Activated naive CD8-positive, alpha-beta T cell (primary cell): ENCODE results near the gene SIGLEC6.

Experiments used
- H3K27ac Mint-ChIP-seq: one replicate; pipeline ENCODE4 v1.8.0; 2021; ENCODE audit warnings: mixed read lengths
- H3K27me3 Mint-ChIP-seq: one replicate; pipeline ENCODE4 v1.8.0; 2021; ENCODE audit warnings: mixed read lengths
- H3K36me3 Mint-ChIP-seq: one replicate; pipeline ENCODE4 v1.8.0; 2021; ENCODE audit warnings: mixed read lengths
- H3K4me1 Mint-ChIP-seq: one replicate; pipeline ENCODE4 v1.8.0; 2021; ENCODE audit warnings: low read depth, mixed read lengths
- H3K4me3 Mint-ChIP-seq: one replicate; pipeline ENCODE4 v1.8.0; 2021; ENCODE audit warnings: mild to moderate bottlenecking, mixed read lengths
- H3K9me3 Mint-ChIP-seq: one replicate; pipeline ENCODE4 v1.8.0; 2021; ENCODE audit warnings: low read depth, mixed read lengths

Gene SIGLEC6

DNA sequence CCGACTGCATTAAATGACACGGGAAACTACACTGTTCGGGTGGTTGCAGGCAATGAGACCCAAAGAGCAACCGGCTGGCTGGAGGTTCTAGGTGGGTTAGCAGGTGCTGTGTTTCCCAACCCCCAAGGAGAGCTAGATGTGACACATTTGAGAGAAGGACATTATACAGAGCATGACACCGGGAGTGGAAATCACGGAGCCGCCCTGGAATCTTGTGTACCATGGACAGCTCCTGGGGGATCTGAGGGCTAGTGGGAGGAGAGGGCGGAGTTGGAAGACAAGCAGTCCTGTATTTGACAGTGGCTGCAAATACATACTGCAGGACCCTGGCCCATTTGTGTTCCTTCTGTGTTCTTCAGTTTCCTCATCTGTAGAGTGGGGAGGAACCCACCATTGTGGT, 50.9 kb downstream of the SIGLEC6 start:
- no peaks in the 10 kb centered on the region for H3K9me3 Mint-ChIP-seq
- no peaks in the 10 kb centered on the region for H3K36me3 Mint-ChIP-seq
- H3K4me3 Mint-ChIP-seq: no peak overlapping the region
- peaks cover 34% of the 10 kb centered on the region for H3K4me1 Mint-ChIP-seq
- peaks cover 3% of the 10 kb centered on the region for H3K27me3 Mint-ChIP-seq
- peak overlapping the region; percentile 54 for H3K27ac Mint-ChIP-seq

DNA sequence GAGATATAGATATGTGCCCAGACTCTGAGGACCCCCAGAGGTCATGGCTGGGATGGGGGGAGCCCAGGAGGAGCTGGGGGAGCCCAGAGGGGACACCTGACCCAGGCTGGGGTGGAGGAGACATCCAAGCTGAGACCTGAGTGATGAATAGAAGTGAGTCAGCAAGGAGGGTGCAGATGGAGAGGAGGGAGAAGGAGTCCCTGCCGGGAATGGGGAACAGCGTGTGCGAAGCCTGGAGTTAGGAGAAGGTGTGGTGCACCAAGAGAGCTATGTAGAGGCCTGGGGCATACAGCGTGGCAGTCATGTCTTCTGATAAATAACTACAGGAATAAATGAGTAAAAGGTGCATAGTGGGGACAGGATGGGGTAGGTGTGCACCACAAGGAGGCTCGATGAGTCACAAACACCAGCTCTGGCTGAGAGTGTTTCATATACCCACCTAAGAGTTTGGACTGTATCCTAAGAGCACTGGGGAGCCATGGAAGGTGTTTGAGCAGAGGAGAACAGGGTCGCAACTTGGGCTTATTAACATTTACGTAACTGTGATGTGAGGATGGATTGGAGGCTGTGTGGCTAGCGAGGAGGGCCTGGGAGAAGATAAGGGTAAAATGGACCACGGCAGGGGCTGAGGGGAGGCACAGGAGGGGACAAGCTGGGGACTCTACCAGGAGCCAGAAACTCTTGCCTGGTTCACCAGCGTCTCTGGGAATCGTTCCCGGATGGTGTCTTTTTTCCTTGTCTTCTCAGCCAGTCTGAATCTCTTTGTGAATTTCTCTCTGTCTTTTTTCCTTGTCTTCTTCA, 51.7 kb downstream of the SIGLEC6 start:
- peak overlapping the region; percentile 48 for H3K4me3 Mint-ChIP-seq
- H3K27ac Mint-ChIP-seq: peak overlapping the region; percentile 88
- peaks cover 3% of the 10 kb centered on the region for H3K27me3 Mint-ChIP-seq
- H3K9me3 Mint-ChIP-seq: no peaks in the 10 kb centered on the region
- no peaks in the 10 kb centered on the region for H3K36me3 Mint-ChIP-seq
- peaks cover 35% of the 10 kb centered on the region for H3K4me1 Mint-ChIP-seq

DNA sequence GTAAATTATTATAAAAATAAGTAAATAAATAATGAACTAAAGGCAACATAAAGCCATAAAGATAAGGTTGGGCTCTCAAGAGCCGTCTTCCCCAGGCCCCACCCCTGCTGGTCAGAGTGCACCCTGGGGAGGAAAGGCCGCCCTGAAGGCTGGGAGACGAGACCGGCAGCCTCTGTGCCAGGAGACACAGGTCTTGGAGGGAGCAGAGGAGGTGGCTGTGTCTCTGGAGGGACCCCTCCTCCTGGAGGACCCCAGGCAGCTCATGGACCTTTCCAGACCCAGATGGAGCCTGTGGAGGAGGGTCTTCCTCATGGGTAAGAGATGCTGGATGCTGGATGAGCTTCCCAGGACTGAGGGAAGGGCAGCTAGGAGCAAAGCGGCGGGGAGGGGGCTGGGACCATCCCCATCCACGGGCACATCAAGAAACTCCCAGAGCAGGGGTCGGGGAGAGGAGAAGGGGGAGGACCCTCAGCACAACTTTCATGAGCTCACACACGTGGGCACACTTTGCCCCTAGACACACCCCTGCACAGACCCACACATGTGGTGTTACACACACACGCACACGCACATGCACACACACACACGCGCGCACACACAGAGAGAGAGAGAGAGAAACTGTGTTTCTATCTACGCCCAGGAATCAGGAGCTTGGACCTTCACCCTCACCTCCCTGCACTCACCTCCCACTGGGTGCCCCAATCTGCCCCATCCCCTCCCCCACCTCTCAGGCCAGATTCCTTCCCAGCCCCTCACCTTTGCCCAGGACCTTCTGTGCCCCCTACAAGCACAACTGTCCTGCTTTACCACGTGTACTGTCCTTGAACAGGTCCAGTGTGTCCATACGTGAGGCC, 52.9 kb downstream of the SIGLEC6 start, which contains the start of gene CEACAM18:
CEACAM18 (plus strand) TSS at position 159 of the 854 bp plus-strand sequence.
- H3K4me3 Mint-ChIP-seq: peak within 1 kb of the TSS; percentile 27
- H3K4me1 Mint-ChIP-seq: peaks cover 44% of the 10 kb centered on the region
- H3K9me3 Mint-ChIP-seq: no peaks in the 10 kb centered on the region
- H3K27me3 Mint-ChIP-seq: peaks cover 3% of the 10 kb centered on the region
- H3K36me3 Mint-ChIP-seq: no peaks in the 10 kb centered on the region
- peak within 1 kb of the TSS; percentile 88 for H3K27ac Mint-ChIP-seq

- no peaks in the 10 kb centered on the region for H3K9me3 Mint-ChIP-seq
- peak overlapping the region; percentile 47 for H3K27ac Mint-ChIP-seq
Observed at GRCh38 chr19:51477344-51477743, 54.1 kb downstream of the SIGLEC6 start.

GRCh38 chr19:51476164-51476563, 55.3 kb downstream of the SIGLEC6 start:
- no peak overlapping the region for H3K4me3 Mint-ChIP-seq
- H3K27ac Mint-ChIP-seq: peak overlapping the region; percentile 46
- H3K4me1 Mint-ChIP-seq: peaks cover 55% of the 10 kb centered on the region
- no peaks in the 10 kb centered on the region for H3K36me3 Mint-ChIP-seq
- peaks cover under 1% of the 10 kb centered on the region for H3K27me3 Mint-ChIP-seq
- H3K9me3 Mint-ChIP-seq: no peaks in the 10 kb centered on the region

More at GRCh38 chr19:51477344-51477743, 54.1 kb downstream of the SIGLEC6 start:
- Mint-ChIP-seq H3K27me3 (peaks cover 3% of the 10 kb centered on the region), H3K4me3 (no peak overlapping the region), H3K4me1 (peaks cover 55% of the 10 kb centered on the region), H3K36me3 (no peaks in the 10 kb centered on the region)

- H3K9me3 Mint-ChIP-seq: no peaks in the 10 kb centered on the region
Observed at GRCh38 chr19:51473009-51473707, 58.3 kb downstream of the SIGLEC6 start.

GRCh38 chr19:51472607-51473006, 58.9 kb downstream of the SIGLEC6 start:
- H3K9me3 Mint-ChIP-seq: no peaks in the 10 kb centered on the region
- no peak overlapping the region for H3K4me3 Mint-ChIP-seq
- H3K4me1 Mint-ChIP-seq: peaks cover 47% of the 10 kb centered on the region
- H3K27ac Mint-ChIP-seq: peak overlapping the region; percentile 79
- no peaks in the 10 kb centered on the region for H3K27me3 Mint-ChIP-seq
- H3K36me3 Mint-ChIP-seq: no peaks in the 10 kb centered on the region

More at GRCh38 chr19:51473009-51473707, 58.3 kb downstream of the SIGLEC6 start:
- Mint-ChIP-seq H3K4me1 (peaks cover 42% of the 10 kb centered on the region), H3K27me3 (no peaks in the 10 kb centered on the region), H3K4me3 (no peak overlapping the region), H3K27ac (peak overlapping the region; percentile 79), H3K36me3 (no peaks in the 10 kb centered on the region)

DNA sequence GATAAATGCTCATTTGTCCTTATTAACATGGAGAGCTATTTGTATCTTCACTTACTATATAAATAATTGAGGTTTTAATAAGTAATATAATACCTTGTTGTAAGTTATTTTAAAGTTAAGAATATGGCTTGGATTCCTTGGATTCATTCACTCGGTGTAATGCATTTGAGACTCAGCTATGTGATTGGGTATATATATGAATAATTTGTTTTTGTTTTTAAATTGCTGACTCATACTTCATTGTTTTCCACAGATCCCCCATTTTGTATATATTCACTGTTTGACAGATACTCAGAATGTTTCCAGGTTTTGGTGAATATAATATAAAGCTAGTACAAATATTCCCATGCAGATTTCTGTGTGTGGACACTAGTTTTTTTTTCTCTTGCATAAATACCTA, 59.9 kb downstream of the SIGLEC6 start:
- no peak overlapping the region for H3K4me3 Mint-ChIP-seq
- H3K9me3 Mint-ChIP-seq: no peaks in the 10 kb centered on the region

GRCh38 chr19:51470966-51471365, 60.5 kb downstream of the SIGLEC6 start:
- Mint-ChIP-seq H3K27me3 (no peaks in the 10 kb centered on the region), H3K27ac (no peak overlapping the region)

More for the DNA sequence above, 59.9 kb downstream of the SIGLEC6 start:
- Mint-ChIP-seq H3K4me1 (peaks cover 51% of the 10 kb centered on the region), H3K27ac (no peak overlapping the region), H3K27me3 (no peaks in the 10 kb centered on the region), H3K36me3 (no peaks in the 10 kb centered on the region)

GRCh38 chr19:51469629-51470028, 61.8 kb downstream of the SIGLEC6 start:
- H3K9me3 Mint-ChIP-seq: no peaks in the 10 kb centered on the region
- H3K4me1 Mint-ChIP-seq: peaks cover 55% of the 10 kb centered on the region
- H3K27ac Mint-ChIP-seq: no peak overlapping the region
- H3K27me3 Mint-ChIP-seq: peaks cover 5% of the 10 kb centered on the region
- no peak overlapping the region for H3K4me3 Mint-ChIP-seq
- no peaks in the 10 kb centered on the region for H3K36me3 Mint-ChIP-seq

More at GRCh38 chr19:51470966-51471365, 60.5 kb downstream of the SIGLEC6 start:
- no peaks in the 10 kb centered on the region for H3K9me3 Mint-ChIP-seq
- H3K4me1 Mint-ChIP-seq: peaks cover 56% of the 10 kb centered on the region
- H3K36me3 Mint-ChIP-seq: no peaks in the 10 kb centered on the region
- H3K4me3 Mint-ChIP-seq: no peak overlapping the region

- Mint-ChIP-seq H3K27ac (no peak overlapping the region), H3K9me3 (no peaks in the 10 kb centered on the region), H3K4me1 (peaks cover 52% of the 10 kb centered on the region), H3K27me3 (peaks cover 6% of the 10 kb centered on the region), H3K4me3 (no peak overlapping the region), H3K36me3 (no peaks in the 10 kb centered on the region)
Observed at GRCh38 chr19:51469162-51469561, 62.3 kb downstream of the SIGLEC6 start.

DNA sequence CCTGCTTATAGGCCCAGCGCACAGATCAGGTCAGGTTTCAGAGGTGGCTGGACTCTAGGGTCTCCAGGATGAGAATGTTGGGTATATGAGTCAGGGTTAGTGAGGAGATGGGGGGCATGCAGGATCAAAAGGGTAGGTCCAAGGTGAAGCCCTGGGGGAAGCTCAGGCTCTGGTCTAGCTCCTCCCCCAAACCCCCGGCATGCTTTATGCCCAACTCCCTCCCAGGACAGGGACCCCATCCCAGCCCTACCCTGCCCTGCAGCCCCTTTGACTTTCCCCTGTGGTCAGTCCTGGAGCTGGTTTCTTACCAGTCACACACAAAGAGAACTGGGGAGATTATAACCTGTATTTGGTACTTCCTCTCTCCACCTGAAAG, 62.9 kb downstream of the SIGLEC6 start:
- no peaks in the 10 kb centered on the region for H3K9me3 Mint-ChIP-seq
- H3K27ac Mint-ChIP-seq: no peak overlapping the region
- H3K4me1 Mint-ChIP-seq: peaks cover 50% of the 10 kb centered on the region
- peaks cover 7% of the 10 kb centered on the region for H3K27me3 Mint-ChIP-seq
- no peaks in the 10 kb centered on the region for H3K36me3 Mint-ChIP-seq
- no peak overlapping the region for H3K4me3 Mint-ChIP-seq

- no peak overlapping the region for H3K27ac Mint-ChIP-seq
- H3K27me3 Mint-ChIP-seq: peaks cover 7% of the 10 kb centered on the region
- H3K36me3 Mint-ChIP-seq: no peaks in the 10 kb centered on the region
- H3K4me3 Mint-ChIP-seq: no peak overlapping the region
- peaks cover 52% of the 10 kb centered on the region for H3K4me1 Mint-ChIP-seq
- no peaks in the 10 kb centered on the region for H3K9me3 Mint-ChIP-seq
Observed at GRCh38 chr19:51467864-51468544, 63.5 kb downstream of the SIGLEC6 start.
